HCT116 (cell line): ENCODE measurements around the gene RIN1. TPM values are rescaled to one million over a fixed set of nuclear protein-coding genes. Genes with fewer than 3 reads are reported as not detected.

Experiments
- ATAC-seq: fragments of 200-7000 bp; cut with Tn5 transposase; 2 replicates; pipeline ENCODE4 v1.9.1; 2020; ENCODE audit warnings: mild to moderate bottlenecking, moderate library complexity
- BruUV-seq: library from RNA; stranded (reverse); fragments of 400-500 nt; replicated peaks from 2 replicates; lab custom pipeline; 2021; lab: Mats Ljungman, UMichigan
- CTCF ChIA-PET: fragments of 300-600 bp; sonication (Branson Sonifier 250); formaldehyde crosslinking; loops from one replicate; lab custom pipeline; 2021; ENCODE audit warnings: antibody characterized with exemption; lab: Charles Lee
- POLR2A ChIA-PET: fragments of 300-600, 350-600 bp; sonication (Branson Sonifier 250); formaldehyde crosslinking; loops from one replicate; lab custom pipeline; 2021; ENCODE audit warnings: antibody characterized with exemption; lab: Charles Lee
- RAD21 ChIA-PET, 2 experiments: fragments of 300-600 bp; sonication (Branson Sonifier 250); formaldehyde crosslinking; loops; one replicate each; lab custom pipeline; 2023; ENCODE audit warnings: low total read pairs in 2 of 2; ENCODE audit not compliant: uncharacterized antibody in 2 of 2, unreplicated experiment in 2 of 2, low non-redundant PET in 1 of 2; lab: Charles Lee
- DNase-seq: peaks from one replicate; pipeline ENCODE4 v3.0.0-alpha.2; 2010; ENCODE audit warnings: low read depth, low spot score
- H2AFZ ChIP-seq: fragments of 200-600 bp; shearing (Covaris generic), sonication (generic); 2 replicates; pipeline ENCODE4 v1.6.1; 2017; ENCODE audit warnings: low read depth, mixed run types, mixed read lengths, antibody characterized with exemption, low read length; ENCODE audit not compliant: poor library complexity, severe bottlenecking
- H3K27ac ChIP-seq: 2 replicates; pipeline ENCODE4 v1.5.1; 2012; ENCODE audit warnings: low read depth, low read length
- H3K27me3 ChIP-seq: fragments of 200-600 bp; sonication (generic); 2 replicates; pipeline ENCODE4 v1.6.1; 2016; ENCODE audit warnings: mixed run types, low read length, mixed read lengths; ENCODE audit not compliant: insufficient read depth
- H3K36me3 ChIP-seq, 2 experiments: fragments of 200-500 bp in 1 of 2; fragments of 200-600 bp in 1 of 2; sonication (Bioruptor generic) in 1 of 2; sonication (generic) in 1 of 2; 2 replicates each; pipeline versions ENCODE4 v1.5.1 to v1.6.1; 2014 to 2016; ENCODE audit warnings: low read length in 2 of 2, inconsistent platforms in 1 of 2, mixed read lengths in 1 of 2, mixed run types in 1 of 2; ENCODE audit not compliant: insufficient read depth in 2 of 2, control insufficient read depth in 1 of 2
- H3K4me1 ChIP-seq, 2 experiments: fragments of 200-600 bp in 1 of 2; sonication (generic) in 1 of 2; 2 replicates each; pipeline versions ENCODE4 v1.5.1 to v1.6.1; 2012 to 2017; ENCODE audit warnings: low read length in 2 of 2, inconsistent platforms in 1 of 2, mild to moderate bottlenecking in 1 of 2, mixed read lengths in 1 of 2, mixed run types in 1 of 2, moderate library complexity in 1 of 2; ENCODE audit not compliant: insufficient read depth in 2 of 2, control insufficient read depth in 1 of 2
- H3K4me2 ChIP-seq: fragments of 200-600 bp; sonication (generic); 2 replicates; pipeline ENCODE4 v1.6.1; 2017; ENCODE audit warnings: mixed run types, low read length, mixed read lengths
- H3K4me3 ChIP-seq, 2 experiments: fragments of 200-600 bp in 1 of 2; sonication (generic) in 1 of 2; replicated peaks in 1 of 2; 2 replicates each; pipeline ENCODE4 v1.5.1; 2011 to 2016; ENCODE audit warnings: low read length in 2 of 2, control low read depth in 1 of 2, low read depth in 1 of 2, mild to moderate bottlenecking in 1 of 2, mixed read lengths in 1 of 2, mixed run types in 1 of 2
- H3K79me2 ChIP-seq: fragments of 200-600 bp; sonication (generic); 2 replicates; pipeline ENCODE4 v1.6.1; 2017; ENCODE audit warnings: mild to moderate bottlenecking, mixed run types, low read length, moderate library complexity, mixed read lengths; ENCODE audit not compliant: insufficient read depth
- H3K9ac ChIP-seq: fragments of 200-600 bp; sonication (generic); 2 replicates; pipeline ENCODE4 v1.6.1; 2016; ENCODE audit warnings: low read length, mixed read lengths
- H3K9me2 ChIP-seq: fragments of 200-600 bp; sonication (generic), shearing (Covaris generic); 2 replicates; pipeline ENCODE4 v1.6.1; 2017; ENCODE audit warnings: mixed run types, mild to moderate bottlenecking, moderate library complexity; ENCODE audit not compliant: insufficient read depth
- H3K9me3 ChIP-seq, 2 experiments: fragments of 200-500 bp in 1 of 2; fragments of 200-600 bp in 1 of 2; sonication (Bioruptor generic) in 1 of 2; sonication (generic) in 1 of 2; 2 replicates each; pipeline ENCODE4 v1.6.1; 2014 to 2017; ENCODE audit warnings: low read length in 2 of 2, mixed read lengths in 2 of 2, inconsistent platforms in 1 of 2, low read depth in 1 of 2, mild to moderate bottlenecking in 1 of 2, mixed run types in 1 of 2, moderate library complexity in 1 of 2; ENCODE audit not compliant: control insufficient read depth in 1 of 2, insufficient read depth in 1 of 2
- H4K20me1 ChIP-seq: fragments of 200-600 bp; sonication (generic), shearing (Covaris generic); 2 replicates; pipeline ENCODE4 v1.6.1; 2017; ENCODE audit warnings: mixed run types, mild to moderate bottlenecking, moderate library complexity; ENCODE audit not compliant: insufficient read depth
- EZH2 ChIP-seq: fragments of 200-600 bp; sonication (generic); IDR thresholded peaks from 2 replicates; pipeline ENCODE4 v1.6.1; 2017; ENCODE audit warnings: antibody characterized with exemption, mixed run types
- POLR2AphosphoS5 ChIP-seq: IDR thresholded peaks from 2 replicates; pipeline ENCODE4 v1.6.1; 2011; ENCODE audit warnings: mild to moderate bottlenecking, low read depth, low read length, moderate library complexity
- TCF7L2 ChIP-seq: IDR thresholded peaks from 2 replicates; pipeline ENCODE4 v1.7.0; 2011; ENCODE audit warnings: borderline replicate concordance, inconsistent platforms; ENCODE audit not compliant: insufficient read depth, insufficient read length; ENCODE audit errors: extremely low read depth
- intact Hi-C: fragments of 100-400 bp; cut with micrococcal nuclease; formaldehyde crosslinking; loops from 2 replicates; pipeline ENCODE4 v1.10.0; 2022
- total RNA-seq: library from RNA; stranded (reverse); gene quantifications from one replicate; pipeline ENCODE4 v1.2.1, GENCODE V29; 2021; ENCODE audit not compliant: unreplicated experiment
- TF ChIP-seq, protein P1 (sequence below): IDR thresholded peaks from 2 replicates; pipeline ENCODE4 v1.6.1; 2012; ENCODE audit warnings: low read depth

RIN1 gene
- total RNA-seq, 1 experiment from 2014 or later = 38.7 TPM

- H3K9ac ChIP-seq = peak overlapping the region; percentile 99
- H3K9me2 ChIP-seq = no peaks in the 10 kb centered on the region
- H3K4me2 ChIP-seq = peak overlapping the region; percentile 86
- CTCF ChIA-PET = interaction anchor here (3.2 kb wide), 1 partner anchor 17 kb away, joined by 25 read pairs; no protein-coding TSS in a partner anchor
- peak overlapping the region; percentile 76 to 88; a peak in 3 of 4 replicates for H3K4me3 ChIP-seq
- H3K27me3 ChIP-seq = no peaks in the 10 kb centered on the region
- DNase-seq (no peak), ATAC-seq (no peak)
- no peaks in the 10 kb centered on the region for H3K9me3 ChIP-seq
- RAD21 ChIA-PET = no interaction called here
- peaks cover 19 to 37% of the 10 kb centered on the region in 2 experiments for H3K4me1 ChIP-seq
- peaks cover 40% of the 10 kb centered on the region for H3K79me2 ChIP-seq
- peak overlapping the region; percentile 99 for H3K27ac ChIP-seq
- no TSS peak for BruUV-seq
- no peaks in the 10 kb centered on the region for H4K20me1 ChIP-seq
- POLR2A ChIA-PET = no interaction called here
- H3K36me3 ChIP-seq = peaks cover 30 to 47% of the 10 kb centered on the region in 2 experiments
- H2AFZ ChIP-seq = no peak overlapping the region
- intact Hi-C loops = no loop called here
- TF ChIP-seq, protein P1, sequence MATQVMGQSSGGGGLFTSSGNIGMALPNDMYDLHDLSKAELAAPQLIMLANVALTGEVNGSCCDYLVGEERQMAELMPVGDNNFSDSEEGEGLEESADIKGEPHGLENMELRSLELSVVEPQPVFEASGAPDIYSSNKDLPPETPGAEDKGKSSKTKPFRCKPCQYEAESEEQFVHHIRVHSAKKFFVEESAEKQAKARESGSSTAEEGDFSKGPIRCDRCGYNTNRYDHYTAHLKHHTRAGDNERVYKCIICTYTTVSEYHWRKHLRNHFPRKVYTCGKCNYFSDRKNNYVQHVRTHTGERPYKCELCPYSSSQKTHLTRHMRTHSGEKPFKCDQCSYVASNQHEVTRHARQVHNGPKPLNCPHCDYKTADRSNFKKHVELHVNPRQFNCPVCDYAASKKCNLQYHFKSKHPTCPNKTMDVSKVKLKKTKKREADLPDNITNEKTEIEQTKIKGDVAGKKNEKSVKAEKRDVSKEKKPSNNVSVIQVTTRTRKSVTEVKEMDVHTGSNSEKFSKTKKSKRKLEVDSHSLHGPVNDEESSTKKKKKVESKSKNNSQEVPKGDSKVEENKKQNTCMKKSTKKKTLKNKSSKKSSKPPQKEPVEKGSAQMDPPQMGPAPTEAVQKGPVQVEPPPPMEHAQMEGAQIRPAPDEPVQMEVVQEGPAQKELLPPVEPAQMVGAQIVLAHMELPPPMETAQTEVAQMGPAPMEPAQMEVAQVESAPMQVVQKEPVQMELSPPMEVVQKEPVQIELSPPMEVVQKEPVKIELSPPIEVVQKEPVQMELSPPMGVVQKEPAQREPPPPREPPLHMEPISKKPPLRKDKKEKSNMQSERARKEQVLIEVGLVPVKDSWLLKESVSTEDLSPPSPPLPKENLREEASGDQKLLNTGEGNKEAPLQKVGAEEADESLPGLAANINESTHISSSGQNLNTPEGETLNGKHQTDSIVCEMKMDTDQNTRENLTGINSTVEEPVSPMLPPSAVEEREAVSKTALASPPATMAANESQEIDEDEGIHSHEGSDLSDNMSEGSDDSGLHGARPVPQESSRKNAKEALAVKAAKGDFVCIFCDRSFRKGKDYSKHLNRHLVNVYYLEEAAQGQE = no peak
- TF ChIP-seq EZH2 (no peak), POLR2AphosphoS5 (peak; percentile 15; the same call in 1 of the 2 replicates)
Measured at GRCh38 chr11:66369073-66369894, 33.0 kb upstream of the RIN1 start.

- DNase-seq = no peak
- Histone ChIP-seq H3K4me3 (no peak overlapping the region), H4K20me1 (no peaks in the 10 kb centered on the region), H3K9ac (no peak overlapping the region), H3K27me3 (no peaks in the 10 kb centered on the region), H3K36me3 (peaks cover 30 to 48% of the 10 kb centered on the region in 2 experiments), H2AFZ (no peak overlapping the region), H3K27ac (peak overlapping the region; percentile 24; the same call in 1 of the 2 replicates), H3K4me1 (peaks cover 15 to 31% of the 10 kb centered on the region in 2 experiments), H3K4me2 (no peak overlapping the region), H3K79me2 (peaks cover 40% of the 10 kb centered on the region), H3K9me3 (no peaks in the 10 kb centered on the region), H3K9me2 (no peaks in the 10 kb centered on the region)
- intact Hi-C loops = no loop called here
- ATAC-seq = no peak
- ChIA-PET CTCF (no interaction called here), POLR2A (no interaction called here), RAD21 (no interaction called here)
- BruUV-seq = no TSS peak
- TF ChIP-seq TCF7L2 = no peak
Measured at GRCh38 chr11:66368484-66368883, 32.2 kb upstream of the RIN1 start.
